GM12872 (cell line): Measurements from ENCODE around the gene CCSER2.

Experiments
- TF ChIP-seq, protein P1 (sequence below): IDR thresholded peaks from 3 replicates; pipeline ENCODE4 v1.5.1; 2011; ENCODE audit warnings: low read depth, mild to moderate bottlenecking, low read length, moderate library complexity; ENCODE audit not compliant: insufficient read depth

CCSER2 gene

DNA sequence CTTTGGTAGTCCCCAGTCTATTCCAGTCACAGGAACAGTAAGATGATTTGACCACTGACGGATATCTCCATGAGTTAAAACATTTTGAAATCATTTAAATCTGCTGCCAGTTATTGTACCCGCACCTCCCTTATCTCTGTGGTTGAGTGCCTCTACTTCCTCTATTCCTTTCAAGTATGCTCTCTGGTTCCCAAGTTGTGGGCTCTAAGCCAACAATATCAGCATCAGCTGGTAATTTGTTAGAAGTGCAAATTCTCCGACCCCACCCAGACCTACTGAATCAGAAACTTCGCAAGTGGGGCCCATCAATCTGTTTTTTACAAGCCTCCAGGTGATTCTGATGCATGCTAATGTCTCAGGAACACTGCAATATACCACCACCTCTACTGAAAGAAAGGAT lies 235.5 kb downstream of the CCSER2 start:
- TF ChIP-seq, protein P1, sequence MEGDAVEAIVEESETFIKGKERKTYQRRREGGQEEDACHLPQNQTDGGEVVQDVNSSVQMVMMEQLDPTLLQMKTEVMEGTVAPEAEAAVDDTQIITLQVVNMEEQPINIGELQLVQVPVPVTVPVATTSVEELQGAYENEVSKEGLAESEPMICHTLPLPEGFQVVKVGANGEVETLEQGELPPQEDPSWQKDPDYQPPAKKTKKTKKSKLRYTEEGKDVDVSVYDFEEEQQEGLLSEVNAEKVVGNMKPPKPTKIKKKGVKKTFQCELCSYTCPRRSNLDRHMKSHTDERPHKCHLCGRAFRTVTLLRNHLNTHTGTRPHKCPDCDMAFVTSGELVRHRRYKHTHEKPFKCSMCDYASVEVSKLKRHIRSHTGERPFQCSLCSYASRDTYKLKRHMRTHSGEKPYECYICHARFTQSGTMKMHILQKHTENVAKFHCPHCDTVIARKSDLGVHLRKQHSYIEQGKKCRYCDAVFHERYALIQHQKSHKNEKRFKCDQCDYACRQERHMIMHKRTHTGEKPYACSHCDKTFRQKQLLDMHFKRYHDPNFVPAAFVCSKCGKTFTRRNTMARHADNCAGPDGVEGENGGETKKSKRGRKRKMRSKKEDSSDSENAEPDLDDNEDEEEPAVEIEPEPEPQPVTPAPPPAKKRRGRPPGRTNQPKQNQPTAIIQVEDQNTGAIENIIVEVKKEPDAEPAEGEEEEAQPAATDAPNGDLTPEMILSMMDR: no peak

DNA sequence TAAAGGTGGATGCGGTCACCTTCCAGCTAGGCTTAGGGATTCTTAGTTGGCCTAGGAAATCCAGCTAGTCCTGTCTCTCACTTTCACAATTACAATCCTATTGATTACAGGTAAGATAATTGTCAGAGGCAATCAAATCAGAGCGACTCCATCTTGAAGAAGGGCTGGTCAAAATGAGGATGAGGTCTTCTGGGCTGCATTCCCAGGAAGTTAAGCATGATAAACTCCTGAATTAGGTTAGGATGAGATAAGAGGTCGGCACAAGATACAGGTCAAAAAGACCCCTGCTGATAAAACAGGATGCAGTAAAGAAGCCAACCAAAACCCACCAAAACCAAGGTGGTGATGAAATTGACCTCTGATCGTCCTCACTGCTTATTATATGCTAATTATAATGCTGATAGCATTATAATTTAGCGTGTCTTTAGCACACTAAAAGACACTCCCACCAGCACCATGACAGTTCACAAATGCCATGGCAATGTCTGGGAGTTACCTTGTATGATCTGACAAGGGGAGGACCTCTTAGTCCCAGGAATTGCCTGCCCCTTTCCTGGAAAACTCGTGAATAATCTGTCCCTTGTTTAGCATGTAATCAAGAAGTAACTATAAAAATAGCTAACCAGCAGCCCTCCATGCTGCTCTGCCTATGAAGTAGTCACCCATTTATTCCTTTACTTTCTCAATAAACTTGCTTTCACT lies 237.6 kb downstream of the CCSER2 start:
- TF ChIP-seq, protein P1: no peak

DNA sequence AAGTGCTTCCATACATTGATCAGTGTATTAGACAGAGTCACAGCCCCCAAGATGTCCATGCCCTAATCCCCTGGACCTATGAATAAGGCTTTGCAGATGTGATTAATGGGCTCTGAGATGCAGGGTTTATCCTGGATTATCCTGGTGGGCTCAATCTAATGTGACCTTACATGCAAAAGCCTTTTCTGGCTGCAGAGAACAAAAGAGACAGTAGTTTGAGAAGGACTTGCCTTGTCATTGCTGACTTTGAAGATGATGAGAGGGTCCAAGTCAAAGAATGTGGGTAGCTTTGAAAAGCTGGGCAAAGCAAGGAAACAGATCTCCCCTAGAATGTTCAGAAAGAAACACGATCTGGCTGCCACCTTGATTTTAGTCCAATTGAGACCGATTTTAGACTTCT lies 238.7 kb downstream of the CCSER2 start:
- TF ChIP-seq, protein P1: no peak
